Esophagus muscularis mucosa (tissue), 4 donors: ENCODE measurements around the gene MNAT1. TPM values are rescaled to one million over a fixed set of nuclear protein-coding genes. Genes with fewer than 3 reads are reported as not detected.

Experiments
- DNase-seq: peaks from one replicate; pipeline ENCODE4 v3.0.0-alpha.2; 2017; ENCODE audit errors: extremely low spot score
- H3K27ac ChIP-seq, 4 donors: fragments of 200-600 bp; sonication (generic); replicated peaks in 1 of 4; 1 replicate in 3 of 4; 2 replicates in 1 of 4; pipeline ENCODE4 v1.5.1; 2016 to 2019; ENCODE audit warnings: mild to moderate bottlenecking in 1 of 4
- H3K27me3 ChIP-seq, 4 donors: fragments of 200-600 bp; sonication (generic); one replicate each; pipeline versions ENCODE4 v1.5.1 to v1.6.0; 2016 to 2019
- H3K36me3 ChIP-seq, 4 donors: fragments of 200-600 bp; sonication (generic); one replicate each; pipeline ENCODE4 v1.5.1; 2016 to 2019
- H3K4me1 ChIP-seq, 4 donors: fragments of 200-600 bp; sonication (generic); one replicate each; pipeline ENCODE4 v1.5.1; 2016 to 2019
- H3K4me3 ChIP-seq, 4 donors: fragments of 200-600 bp; sonication (generic); 1 replicate in 2 of 4; 2 replicates in 2 of 4; pipeline ENCODE4 v1.5.1; 2016 to 2019; ENCODE audit warnings: mild to moderate bottlenecking in 4 of 4, moderate library complexity in 1 of 4
- H3K9me3 ChIP-seq, 4 donors: fragments of 200-600 bp; sonication (generic); 1 replicate in 3 of 4; 2 replicates in 1 of 4; pipeline ENCODE4 v1.5.1; 2016 to 2019
- CTCF ChIP-seq, 3 experiments: fragments of 200-600 bp in 2 of 3; fragments of 450-650 bp in 1 of 3; sonication (generic) in 2 of 3; IDR thresholded peaks; one replicate each; pipeline ENCODE4 v1.5.1; 2017 to 2019; ENCODE audit warnings: antibody characterized with exemption in 3 of 3, mild to moderate bottlenecking in 2 of 3, moderate library complexity in 1 of 3
- EP300 ChIP-seq: sonication (generic); formaldehyde crosslinking; IDR thresholded peaks from one replicate; pipeline ENCODE4 v1.6.1; 2017; ENCODE audit warnings: antibody characterized with exemption
- POLR2A ChIP-seq: fragments of 450-650 bp; IDR thresholded peaks from one replicate; pipeline ENCODE4 v1.6.1; 2017; ENCODE audit warnings: antibody characterized with exemption, moderate library complexity, mild to moderate bottlenecking, low read depth
- POLR2AphosphoS5 ChIP-seq, 2 donors: sonication (generic); formaldehyde crosslinking; IDR thresholded peaks; one replicate each; pipeline ENCODE4 v1.6.1; 2017; ENCODE audit warnings: antibody characterized with exemption in 2 of 2
- WGBS: methylation state at CpG from one replicate; pipeline ENCODE4 v1.1.5; 2018; 5-methylcytosine and 5-hydroxymethylcytosine counted together
- intact Hi-C: fragments of 100-400 bp; cut with DNase I; formaldehyde crosslinking; loops from one replicate; pipeline ENCODE4 v1.15.1; 2023
- total RNA-seq, 4 donors: library from RNA; depleted of rRNA; stranded (reverse); fragments of >200 nt; gene quantifications; one replicate each; pipeline versions ENCODE4 v1.1.0 to v1.2.1, GENCODE V29; 2016

Gene MNAT1
- total RNA-seq, 4 donors from 2014 or later = 34.9 to 48.2 (median 38.1) TPM

GRCh38 chr14:60760209-60760608 lies 25.6 kb downstream of the MNAT1 start:
- Histone ChIP-seq H3K4me1 (peaks cover 0 to 36% (median 17%) of the 10 kb centered on the region in 4 donors), H3K27ac (no peak overlapping the region), H3K36me3 (no peaks in the 10 kb centered on the region), H3K4me3 (no peak overlapping the region), H3K9me3 (no peaks in the 10 kb centered on the region), H3K27me3 (no peaks in the 10 kb centered on the region)
- intact Hi-C loops = no loop called here
- TF ChIP-seq POLR2AphosphoS5 (IDR thresholded peaks at IDR 0.05) = no peak
- no peak for TF ChIP-seq EP300
- no peak for TF ChIP-seq POLR2A
- no peak for TF ChIP-seq CTCF (IDR thresholded peaks at IDR 0.05)
- no peak for DNase-seq
- WGBS = 88% methylated on average over 1 of the region's 1 CpG

- intact Hi-C loops = no loop called here
- TF ChIP-seq POLR2A = no peak
- TF ChIP-seq EP300 = no peak
- no peak for TF ChIP-seq CTCF (IDR thresholded peaks at IDR 0.05)
- no peak for TF ChIP-seq POLR2AphosphoS5 (IDR thresholded peaks at IDR 0.05)
- Histone ChIP-seq H3K27me3 (no peaks in the 10 kb centered on the region), H3K4me1 (peaks cover 0 to 36% (median 17%) of the 10 kb centered on the region in 4 donors), H3K36me3 (no peaks in the 10 kb centered on the region), H3K9me3 (no peaks in the 10 kb centered on the region), H3K27ac (no peak overlapping the region), H3K4me3 (no peak overlapping the region)
- WGBS = 83% methylated on average over 3 of the region's 3 CpGs
- DNase-seq = no peak
These were observed 26.2 kb downstream of the MNAT1 start for GRCh38 chr14:60760644-60761364.

- Histone ChIP-seq H3K27me3 (no peaks in the 10 kb centered on the region), H3K27ac (no peak overlapping the region), H3K9me3 (no peaks in the 10 kb centered on the region), H3K4me1 (no peaks in the 10 kb centered on the region), H3K36me3 (no peaks in the 10 kb centered on the region), H3K4me3 (no peak overlapping the region)
- TF ChIP-seq POLR2AphosphoS5 (IDR thresholded peaks at IDR 0.05) = no peak
- TF ChIP-seq POLR2A = no peak
- TF ChIP-seq EP300 = no peak
- TF ChIP-seq CTCF (IDR thresholded peaks at IDR 0.05) = no peak
- intact Hi-C loops = no loop called here
- DNase-seq = no peak
- 99% methylated on average over 2 of the region's 2 CpGs for whole genome bisulfite sequencing
These were observed 34.0 kb downstream of the MNAT1 start for GRCh38 chr14:60768602-60769001.

- no peak overlapping the region for H3K27ac ChIP-seq
- WGBS = 41% methylated on average over 2 of the region's 2 CpGs
- no peak for DNase-seq
- H3K36me3 ChIP-seq = no peaks in the 10 kb centered on the region
- TF ChIP-seq CTCF (IDR thresholded peaks at IDR 0.05) = no peak
- TF ChIP-seq POLR2AphosphoS5 (IDR thresholded peaks at IDR 0.05) = no peak
- TF ChIP-seq EP300 = no peak
- TF ChIP-seq POLR2A = no peak
- peaks cover 0 to 11% (median 4%) of the 10 kb centered on the region in 4 donors for H3K4me1 ChIP-seq
- no peaks in the 10 kb centered on the region for H3K27me3 ChIP-seq
- no peak overlapping the region for H3K4me3 ChIP-seq
- no peaks in the 10 kb centered on the region for H3K9me3 ChIP-seq
- intact Hi-C loops = no loop called here
These were observed 36.6 kb downstream of the MNAT1 start for GRCh38 chr14:60771117-60771516.

- peaks cover 3 to 21% (median 14%) of the 10 kb centered on the region in 4 donors for H3K4me1 ChIP-seq
- H3K27me3 ChIP-seq = no peaks in the 10 kb centered on the region
- H3K36me3 ChIP-seq = no peaks in the 10 kb centered on the region
- DNase-seq = no peak
- TF ChIP-seq POLR2A (no peak), POLR2AphosphoS5 (IDR thresholded peaks at IDR 0.05) (no peak), EP300 (no peak), CTCF (IDR thresholded peaks at IDR 0.05) (no peak)
- intact Hi-C loops = no loop called here
- H3K27ac ChIP-seq = no peak overlapping the region
- H3K9me3 ChIP-seq = no peaks in the 10 kb centered on the region
- no peak overlapping the region for H3K4me3 ChIP-seq
These were observed 39.0 kb downstream of the MNAT1 start for GRCh38 chr14:60773558-60773957.
